T-helper 2 cell (primary cell): ENCODE results near the gene TRAPPC1.
"Not testable (repeated sequence)": the region's sequence is repeated elsewhere in the genome, so short reads cannot be mapped to it uniquely, and the experiment has no call there.

Source experiments
- DNase-seq, 5 experiments: peaks; one replicate each; pipeline versions ENCODE4 v3.0.0 to v3.0.0-alpha.2; 2012 to 2022
- total RNA-seq, 2 donors: gene quantifications; one replicate each; lab custom pipeline; 2026; lab: John Stamatoyannopoulos, UW

The TRAPPC1 gene
- total RNA-seq = 4.1 to 8.2 reads per million in 2 donors

GRCh38 chr17:7931709-7932482 lies at the start of gene TRAPPC1, which contains the start of gene CNTROB:
TRAPPC1 (minus strand) TSS chr17:7931946; CDS start chr17:7931829, 117 bp downstream.
CNTROB (plus strand) TSS chr17:7932206; CDS start chr17:7933080, 874 bp downstream.
- DNase-seq = peak; percentile 99

GRCh38 chr17:7977805-7978204 lies 46.1 kb upstream of the TRAPPC1 start:
- no peak for DNase-seq

GRCh38 chr17:7977039-7977438 lies 45.3 kb upstream of the TRAPPC1 start:
- DNase-seq = no peak

- no peak for DNase-seq
These were observed 42.9 kb upstream of the TRAPPC1 start for GRCh38 chr17:7974638-7975131.

GRCh38 chr17:7972131-7972785 lies 40.5 kb upstream of the TRAPPC1 start:
- DNase-seq = no peak

GRCh38 chr17:7971651-7972050 lies 39.9 kb upstream of the TRAPPC1 start:
- no peak for DNase-seq

- DNase-seq = no peak
These were observed 37.7 kb upstream of the TRAPPC1 start for GRCh38 chr17:7969433-7969832.

GRCh38 chr17:7967751-7968150 lies 36.0 kb upstream of the TRAPPC1 start:
- no peak for DNase-seq

- DNase-seq = no peak
These were observed 29.7 kb upstream of the TRAPPC1 start for GRCh38 chr17:7961421-7961820.

GRCh38 chr17:7959503-7960253 lies 27.9 kb upstream of the TRAPPC1 start:
- no peak for DNase-seq

GRCh38 chr17:7956228-7956965 lies 24.7 kb upstream of the TRAPPC1 start:
- no peak for DNase-seq

GRCh38 chr17:7955414-7956227 lies 23.9 kb upstream of the TRAPPC1 start:
- no peak for DNase-seq

GRCh38 chr17:7953266-7953665 lies 21.5 kb upstream of the TRAPPC1 start:
- DNase-seq = not testable (repeated sequence)

- DNase-seq = peak in 2 of 5 experiments; percentile 14 to 89
These were observed 19.5 kb upstream of the TRAPPC1 start for GRCh38 chr17:7951143-7951792.

- no peak for DNase-seq
These were observed 18.8 kb upstream of the TRAPPC1 start for GRCh38 chr17:7950578-7950977.

GRCh38 chr17:7947651-7948050 lies 15.9 kb upstream of the TRAPPC1 start:
- no peak for DNase-seq

GRCh38 chr17:7946441-7946840 lies 14.7 kb upstream of the TRAPPC1 start:
- DNase-seq = no peak

- DNase-seq = no peak
These were observed 13.9 kb upstream of the TRAPPC1 start for GRCh38 chr17:7945651-7946050.

GRCh38 chr17:7944326-7944725 lies 12.6 kb upstream of the TRAPPC1 start:
- no peak for DNase-seq

- DNase-seq = no peak
These were observed 11.5 kb upstream of the TRAPPC1 start for GRCh38 chr17:7943291-7943690.

GRCh38 chr17:7940743-7941142 lies 9.0 kb upstream of the TRAPPC1 start:
- no peak for DNase-seq
